HepG2 (cell line): Measurements from ENCODE around the gene ACACB. TPM values are rescaled to one million over a fixed set of nuclear protein-coding genes. Genes with fewer than 3 reads are reported as not detected.

Experiments used
- AFF4 ChIP-seq: sonication (generic); formaldehyde crosslinking; IDR thresholded peaks from 2 replicates; pipeline ENCODE4 v1.4.0; 2020; ENCODE audit warnings: missing genetic modification reagents
- ARID3A ChIP-seq: IDR thresholded peaks from 2 replicates; pipeline ENCODE4 v1.6.1; 2012; ENCODE audit warnings: low read depth, low read length, improper control_type of control experiment
- ATAD3A ChIP-seq: sonication (generic); formaldehyde crosslinking; IDR thresholded peaks from 2 replicates; pipeline ENCODE4 v1.4.0; 2020; ENCODE audit warnings: missing genetic modification reagents
- EZH2 ChIP-seq: conservative IDR thresholded peaks from 2 replicates; pipeline ENCODE4 v1.6.1; 2012; ENCODE audit warnings: mild to moderate bottlenecking, low read depth, low read length, moderate library complexity
- FOXM1 ChIP-seq: sonication (generic); formaldehyde crosslinking; IDR thresholded peaks from 2 replicates; pipeline ENCODE4 v1.5.0; 2020; ENCODE audit warnings: missing genetic modification reagents
- GPN1 ChIP-seq: sonication (generic); formaldehyde crosslinking; IDR thresholded peaks from 2 replicates; pipeline ENCODE4 v1.5.1; 2020; ENCODE audit warnings: missing genetic modification reagents, borderline replicate concordance
- KLF16 ChIP-seq, 2 experiments: sonication (generic) in 1 of 2; formaldehyde crosslinking in 1 of 2; IDR thresholded peaks; 2 replicates each; pipeline versions ENCODE4 v1.6.1 to v1.8.0; 2016 to 2023; ENCODE audit warnings: missing genetic modification reagents in 2 of 2, missing compliant biosample characterization in 1 of 2
- KMT2A ChIP-seq: sonication (generic); formaldehyde crosslinking; IDR thresholded peaks from 2 replicates; pipeline ENCODE4 v1.4.0; 2020; ENCODE audit warnings: missing genetic modification reagents
- MAX ChIP-seq: IDR thresholded peaks from 2 replicates; pipeline ENCODE4 v1.6.1; 2012; ENCODE audit warnings: inconsistent platforms
- NR2F1 ChIP-seq, 2 experiments: fragments of 450-650 bp in 1 of 2; formaldehyde crosslinking in 1 of 2; IDR thresholded peaks; 2 replicates each; pipeline versions ENCODE4 v1.5.0 to v1.6.1; 2016 to 2020; ENCODE audit warnings: mild to moderate bottlenecking in 1 of 2, missing compliant biosample characterization in 1 of 2, missing genetic modification reagents in 1 of 2, moderate library complexity in 1 of 2
- PHF5A ChIP-seq: IDR thresholded peaks from one replicate; pipeline ENCODE4 v1.6.1; 2018; ENCODE audit warnings: low read depth, missing genetic modification reagents; ENCODE audit not compliant: unreplicated experiment
- THAP9 ChIP-seq: sonication (generic); formaldehyde crosslinking; IDR thresholded peaks from 2 replicates; pipeline ENCODE4; 2020; ENCODE audit warnings: missing genetic modification reagents, mild to moderate bottlenecking, borderline replicate concordance
- THYN1 ChIP-seq: sonication (generic); formaldehyde crosslinking; IDR thresholded peaks from 2 replicates; pipeline ENCODE4 v1.8.1; 2023; ENCODE audit warnings: low read depth, mild to moderate bottlenecking, moderate library complexity, missing genetic modification reagents, borderline replicate concordance
- ZBTB49 ChIP-seq: sonication (generic); formaldehyde crosslinking; IDR thresholded peaks from 2 replicates; pipeline ENCODE4 v1.4.0; 2020; ENCODE audit warnings: missing genetic modification reagents, borderline replicate concordance
- ZNF329 ChIP-seq: sonication (generic); formaldehyde crosslinking; IDR thresholded peaks from 2 replicates; pipeline ENCODE4 v1.9.0; 2021; ENCODE audit warnings: low read depth, mild to moderate bottlenecking, missing genetic modification reagents
- ZNF543 ChIP-seq: sonication (generic); formaldehyde crosslinking; IDR thresholded peaks from 2 replicates; pipeline ENCODE4 v1.4.0; 2020; ENCODE audit warnings: mild to moderate bottlenecking, missing genetic modification reagents
- polyA plus RNA-seq, 8 experiments: library from polyadenylated mRNA; depleted of rRNA in 3 of 8; stranded (reverse) in 7 of 8; unstranded in 1 of 8; fragments of >200 nt; fragmentation: Illumina TruSeq in 4 of 8; extraction: Trizol in 4 of 8; gene quantifications; 2 replicates each; pipeline versions ENCODE4 v1.2.1 to v1.2.3, GENCODE V29; 2011 to 2016; ENCODE audit warnings: low read depth in 4 of 8, missing spikeins in 1 of 8, mixed read lengths in 1 of 8; ENCODE audit not compliant: insufficient read depth in 1 of 8
- total RNA-seq, 5 experiments: library from RNA; depleted of rRNA; stranded (reverse); fragments of >200 nt; fragmentation: Illumina TruSeq; extraction: Trizol; gene quantifications; 2 replicates each; pipeline ENCODE4 v1.2.3, GENCODE V29; 2016; ENCODE audit warnings: low read depth in 1 of 5

ACACB gene
- total and polyA plus RNA-seq, 2 of the 13 experiments (the other 11 are each of a cell fraction or from before 2014, with no cell fraction given): 6.2 to 8.6 TPM

- TF ChIP-seq THAP9 (CRISPR knock-in tag) (peak; percentile 63; the same call in 1 of the 2 replicates), MAX (no peak), FOXM1 (CRISPR knock-in tag) (no peak), ATAD3A (CRISPR knock-in tag) (no peak), NR2F1 (CRISPR knock-in tag; IDR thresholded peaks at IDR 0.05) (no peak), ZNF543 (CRISPR knock-in tag) (peak; percentile 45), PHF5A (CRISPR knock-in tag) (peak; percentile 46), KLF16 (CRISPR knock-in tag; IDR thresholded peaks at IDR 0.05) (no peak; a peak in 1 of 4 replicates), AFF4 (CRISPR knock-in tag) (no peak), EZH2 (no peak), KMT2A (0 out of 2 replicates have a peak, but pooled peaks have one; percentile 26), ARID3A (no peak), ZNF329 (no peak), ZBTB49 (CRISPR knock-in tag) (no peak), GPN1 (CRISPR knock-in tag) (no peak), THYN1 (CRISPR knock-in tag) (no peak)
Observed at GRCh38 chr12:109110988-109111495, 5.3 kb upstream of the ACACB start (continued).
